LNCAP (cell line): ENCODE data around the gene KIF1A.

ENCODE experiments used
- CTCF ChIP-seq: fragments of 450-650 bp; IDR thresholded peaks from 2 replicates; pipeline ENCODE4 v1.5.1; 2017; ENCODE audit warnings: mild to moderate bottlenecking

The KIF1A gene

GRCh38 chr2:240762971-240763370, 57.0 kb downstream of the KIF1A start:
- no peak for TF ChIP-seq CTCF

- TF ChIP-seq CTCF, result no peak
These were observed 57.8 kb downstream of the KIF1A start for GRCh38 chr2:240762249-240762648.

GRCh38 chr2:240760576-240761246, 59.3 kb downstream of the KIF1A start:
- no peak for TF ChIP-seq CTCF

- no peak for TF ChIP-seq CTCF
These were observed 59.9 kb downstream of the KIF1A start for GRCh38 chr2:240760121-240760520.

- TF ChIP-seq CTCF, result no peak
These were observed 60.6 kb downstream of the KIF1A start for GRCh38 chr2:240759459-240759858.

GRCh38 chr2:240757086-240757614, 62.9 kb downstream of the KIF1A start:
- TF ChIP-seq CTCF, result no peak

- no peak for TF ChIP-seq CTCF
These were observed 67.8 kb downstream of the KIF1A start for GRCh38 chr2:240752209-240752608.

GRCh38 chr2:240750409-240750808, 69.6 kb downstream of the KIF1A start:
- TF ChIP-seq CTCF, result no peak
